Measurements from ENCODE around the gene OPCML. TPM values are rescaled to one million over a fixed set of nuclear protein-coding genes. Genes with fewer than 3 reads are reported as not detected.

Gene OPCML
- total and polyA plus RNA-seq, 2 of the 13 experiments (the other 11 are each of a cell fraction or from before 2014, with no cell fraction given), result not detected

GRCh38 chr11:133163463-133164419 lies 368.6 kb downstream of the OPCML start:
- no peaks in the 10 kb centered on the region for H4K20me1 ChIP-seq (ENCODE audit: insufficient read depth, low read length)
- H3K79me2 ChIP-seq (ENCODE audit: insufficient read depth, low read length), result no peaks in the 10 kb centered on the region
- CTCF ChIA-PET (ENCODE audit: low intra/inter-chr PET ratio, low total read pairs), result interaction anchor here (1.3 to 1.6 kb wide), 3 partner anchors 30 to 86 kb away, joined by 3 to 6 read pairs (median 6); no protein-coding TSS in a partner anchor
- BruUV-seq (replicated peaks), result no TSS peak
- in situ Hi-C loops (cut with HindIII; ENCODE audit: extremely low pct_ligation_motif_present, low pct_unique_long_range_greater_than_20kb), result no loop called here
- no peaks in the 10 kb centered on the region for H3K9me3 ChIP-seq (ENCODE audit: low read length)
- no peak overlapping the region for H3K4me2 ChIP-seq (ENCODE audit: low read depth, low read length)
- H3K36me3 ChIP-seq (replicated peaks in 1 of 2; ENCODE audit: control insufficient read depth in 1 of 2, insufficient read depth in 2 of 2, low read length in 2 of 2), result no peaks in the 10 kb centered on the region
- no peak overlapping the region for H3K9ac ChIP-seq (ENCODE audit: insufficient read depth, low read depth, low read length)
- FAIRE-seq (peak; percentile 28), ATAC-seq (peak; percentile 92), DNase-seq (ENCODE audit: low spot score) (peak; percentile 51)
- H3K27ac ChIP-seq (ENCODE audit: extremely low read length, insufficient read depth, low read length), result no peak overlapping the region
- H3K4me3 ChIP-seq (replicated peaks in 1 of 3; ENCODE audit: insufficient read depth in 1 of 3, low read depth in 2 of 3, low read length in 3 of 3), result no peak overlapping the region
- peaks cover 2 to 25% of the 10 kb centered on the region in 2 experiments; a peak in 4 of 5 replicates for H3K27me3 ChIP-seq (ENCODE audit: control insufficient read depth in 1 of 2, insufficient read depth in 2 of 2, low read length in 2 of 2)
- intact Hi-C loops (cut with micrococcal nuclease; ENCODE audit: unreplicated experiment), result loop anchor here (2.0 kb wide), 1 partner anchor 85 kb away; no protein-coding TSS in a partner anchor
- 2% methylated on average over 12 of the region's 12 CpGs for WGBS (ENCODE audit: low lambda C conversion rate)
- H3K4me1 ChIP-seq (ENCODE audit: insufficient read depth, low read length), result peaks cover 6% of the 10 kb centered on the region; the same call in 1 of the 2 replicates
- POLR2A ChIA-PET, result no interaction called here
- no peak overlapping the region for H2AFZ ChIP-seq (ENCODE audit: low read length)
- TF ChIP-seq MTF2 (CRISPR knock-in tag; IDR thresholded peaks at IDR 0.05; ENCODE audit: borderline replicate concordance), result no peak
- TF ChIP-seq MED13 (CRISPR knock-in tag; IDR thresholded peaks at IDR 0.05), result no peak
- no peak for TF ChIP-seq ZNF710 (CRISPR knock-in tag; IDR thresholded peaks at IDR 0.05; ENCODE audit: borderline replicate concordance)
- peak; percentile 43 for TF ChIP-seq STAG1 (CRISPR knock-in tag; IDR thresholded peaks at IDR 0.05)
- no peak for TF ChIP-seq ZNF646 (CRISPR knock-in tag; IDR thresholded peaks at IDR 0.05)
- TF ChIP-seq CENPT (CRISPR knock-in tag; IDR thresholded peaks at IDR 0.05; ENCODE audit: low read depth), result no peak
- no peak for TF ChIP-seq ARID5B (CRISPR knock-in tag; IDR thresholded peaks at IDR 0.05)
- TF ChIP-seq SRSF4 (IDR thresholded peaks at IDR 0.05; ENCODE audit: low read depth, low read length, poor library complexity, severe bottlenecking), result no peak

All from HepG2 (cell line).